Loucy (cell line): ENCODE results near the gene BMERB1.

Experiments
- EZH2phosphoT487 ChIP-seq: fragments of 200-600 bp; IDR thresholded peaks from 2 replicates; pipeline ENCODE4 v1.6.1; 2018; ENCODE audit warnings: antibody characterized with exemption, mild to moderate bottlenecking, moderate library complexity, borderline replicate concordance
- TF ChIP-seq, protein P1 (sequence below): fragments of 200-600 bp; sonication (generic); conservative IDR thresholded peaks from 2 replicates; pipeline ENCODE4 v1.5.1; 2014; ENCODE audit warnings: mild to moderate bottlenecking, antibody characterized with exemption, low read length

DNA sequence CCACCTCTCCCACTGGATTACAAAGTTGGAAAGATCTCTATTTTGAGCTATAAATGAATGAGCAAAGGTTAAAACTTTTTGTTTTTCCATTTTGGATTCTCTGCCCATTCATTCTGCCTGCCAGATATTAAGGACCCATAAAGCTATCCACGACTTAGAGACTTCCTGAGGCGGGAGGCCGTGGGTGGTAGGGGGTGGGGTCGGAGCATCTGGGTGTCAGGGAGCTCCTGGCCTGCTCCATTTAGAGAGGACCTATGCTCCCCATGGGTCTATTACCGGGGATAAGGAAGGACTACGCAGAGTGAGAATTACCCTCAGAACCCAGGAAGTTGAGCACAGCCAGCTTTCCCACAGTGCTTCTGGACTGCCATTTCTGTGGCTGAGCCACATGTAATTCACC lies 162.7 kb downstream of the BMERB1 start:
- TF ChIP-seq, protein P1, sequence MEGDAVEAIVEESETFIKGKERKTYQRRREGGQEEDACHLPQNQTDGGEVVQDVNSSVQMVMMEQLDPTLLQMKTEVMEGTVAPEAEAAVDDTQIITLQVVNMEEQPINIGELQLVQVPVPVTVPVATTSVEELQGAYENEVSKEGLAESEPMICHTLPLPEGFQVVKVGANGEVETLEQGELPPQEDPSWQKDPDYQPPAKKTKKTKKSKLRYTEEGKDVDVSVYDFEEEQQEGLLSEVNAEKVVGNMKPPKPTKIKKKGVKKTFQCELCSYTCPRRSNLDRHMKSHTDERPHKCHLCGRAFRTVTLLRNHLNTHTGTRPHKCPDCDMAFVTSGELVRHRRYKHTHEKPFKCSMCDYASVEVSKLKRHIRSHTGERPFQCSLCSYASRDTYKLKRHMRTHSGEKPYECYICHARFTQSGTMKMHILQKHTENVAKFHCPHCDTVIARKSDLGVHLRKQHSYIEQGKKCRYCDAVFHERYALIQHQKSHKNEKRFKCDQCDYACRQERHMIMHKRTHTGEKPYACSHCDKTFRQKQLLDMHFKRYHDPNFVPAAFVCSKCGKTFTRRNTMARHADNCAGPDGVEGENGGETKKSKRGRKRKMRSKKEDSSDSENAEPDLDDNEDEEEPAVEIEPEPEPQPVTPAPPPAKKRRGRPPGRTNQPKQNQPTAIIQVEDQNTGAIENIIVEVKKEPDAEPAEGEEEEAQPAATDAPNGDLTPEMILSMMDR = no peak
- no peak for TF ChIP-seq EZH2phosphoT487
